HG03460 (cell line): ENCODE data around the gene PRSS33.

Experiments used
- ATAC-seq: cut with Tn5 transposase; IDR thresholded peaks from one replicate; pipeline ENCODE4 v1.9.1; 2021; ENCODE audit not compliant: unreplicated experiment

The PRSS33 gene

GRCh38 chr16:2787406-2787805, at the start of gene PRSS33:
TSS of gene PRSS33 (minus strand) at chr16:2787560. CDS start at chr16:2786547, 1,013 bp downstream.
- ATAC-seq = no peak

GRCh38 chr16:2836646-2837508, 49.5 kb upstream of the PRSS33 start:
- no peak for ATAC-seq

GRCh38 chr16:2835638-2836493, 48.5 kb upstream of the PRSS33 start:
- ATAC-seq = no peak

- ATAC-seq = no peak
Observed at GRCh38 chr16:2834968-2835367, 47.6 kb upstream of the PRSS33 start.

GRCh38 chr16:2833776-2834175, 46.4 kb upstream of the PRSS33 start:
- ATAC-seq = no peak

- ATAC-seq = no peak
Observed at GRCh38 chr16:2831203-2831602, 43.8 kb upstream of the PRSS33 start.

- no peak for ATAC-seq
Observed at GRCh38 chr16:2830355-2830695, 43.0 kb upstream of the PRSS33 start.

- ATAC-seq = no peak
Observed at GRCh38 chr16:2829501-2830354, 42.4 kb upstream of the PRSS33 start, which contains the start of gene ZG16B. TSS of gene ZG16B (plus strand) at chr16:2830303. CDS start at chr16:2830442, 139 bp downstream.

- ATAC-seq = no peak
Observed at GRCh38 chr16:2828876-2829430, 41.6 kb upstream of the PRSS33 start.

- no peak for ATAC-seq
Observed at GRCh38 chr16:2828521-2828840, 41.1 kb upstream of the PRSS33 start.

- ATAC-seq = no peak
Observed at GRCh38 chr16:2827831-2828520, 40.6 kb upstream of the PRSS33 start.

- no peak for ATAC-seq
Observed at GRCh38 chr16:2827374-2827791, 40.0 kb upstream of the PRSS33 start.

GRCh38 chr16:2826591-2827373, 39.4 kb upstream of the PRSS33 start:
- ATAC-seq = no peak

- ATAC-seq = no peak
Observed at GRCh38 chr16:2825906-2826305, 38.5 kb upstream of the PRSS33 start.

GRCh38 chr16:2825049-2825742, 37.8 kb upstream of the PRSS33 start:
- no peak for ATAC-seq

- ATAC-seq = no peak
Observed at GRCh38 chr16:2824626-2825025, 37.3 kb upstream of the PRSS33 start.

- no peak for ATAC-seq
Observed at GRCh38 chr16:2822496-2822895, 35.1 kb upstream of the PRSS33 start.

GRCh38 chr16:2822158-2822495, 34.8 kb upstream of the PRSS33 start:
- no peak for ATAC-seq
